ENCODE data around the gene GLIS2. TPM values are rescaled to one million over a fixed set of nuclear protein-coding genes. Genes with fewer than 3 reads are reported as not detected.

GLIS2 gene
- total and polyA plus RNA-seq, 10 of the 15 experiments (the other 5 are each of a cell fraction or from before 2014, with no cell fraction given), result 0.03 to 0.64 (median 0.18) TPM; not detected in 4

DNA sequence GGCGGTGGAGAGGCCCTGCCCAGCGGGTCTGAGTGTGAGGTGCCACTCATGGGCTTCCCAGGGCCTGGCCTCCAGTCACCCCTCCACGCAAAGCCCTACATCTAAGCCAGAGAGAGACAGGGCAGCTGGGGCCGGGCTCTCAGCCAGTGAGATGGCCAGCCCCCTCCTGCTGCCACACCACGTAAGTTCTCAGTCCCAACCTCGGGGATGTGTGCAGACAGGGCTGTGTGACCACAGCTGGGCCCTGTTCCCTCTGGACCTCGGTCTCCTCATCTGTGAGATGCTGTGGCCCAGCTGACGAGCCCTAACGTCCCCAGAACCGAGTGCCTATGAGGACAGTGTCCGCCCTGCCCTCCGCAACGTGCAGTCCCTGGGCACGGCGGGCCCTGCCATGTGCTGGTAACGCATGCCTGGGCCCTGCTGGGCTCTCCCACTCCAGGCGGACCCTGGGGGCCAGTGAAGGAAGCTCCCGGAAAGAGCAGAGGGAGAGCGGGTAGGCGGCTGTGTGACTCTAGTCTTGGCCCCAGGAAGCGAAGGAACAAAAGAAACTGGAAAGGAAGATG is 67.0 kb downstream of the GLIS2 start:
- TF ChIP-seq SPI1 (IDR thresholded peaks at IDR 0.05; ENCODE audit: borderline replicate concordance, insufficient read depth, low read depth, low read length) (no peak), NFYA (IDR thresholded peaks at IDR 0.05; ENCODE audit: borderline replicate concordance, low read depth, low read length) (no peak), ZZZ3 (IDR thresholded peaks at IDR 0.05; ENCODE audit: control insufficient read depth, insufficient read length, low read depth) (no peak), YBX1 (IDR thresholded peaks at IDR 0.05) (no peak), MEF2B (IDR thresholded peaks at IDR 0.05; ENCODE audit: partially characterized antibody, poor library complexity, severe bottlenecking) (no peak), SIN3A (IDR thresholded peaks at IDR 0.05; ENCODE audit: low read depth, low read length) (no peak), ZNF24 (IDR thresholded peaks at IDR 0.05) (no peak), SMAD5 (IDR thresholded peaks at IDR 0.05; ENCODE audit: low read depth) (no peak), MYC (IDR thresholded peaks at IDR 0.05; ENCODE audit: insufficient read depth, insufficient read length, insufficient replicate concordance, low read length, severe bottlenecking) (no peak), EP300 (IDR thresholded peaks at IDR 0.05; ENCODE audit: borderline replicate concordance in 1 of 2, control insufficient read depth in 1 of 2, low read depth in 2 of 2, low read length in 2 of 2) (no peak), ZNF207 (IDR thresholded peaks at IDR 0.05; ENCODE audit: borderline replicate concordance) (no peak)
- TF ChIP-seq, protein P1, sequence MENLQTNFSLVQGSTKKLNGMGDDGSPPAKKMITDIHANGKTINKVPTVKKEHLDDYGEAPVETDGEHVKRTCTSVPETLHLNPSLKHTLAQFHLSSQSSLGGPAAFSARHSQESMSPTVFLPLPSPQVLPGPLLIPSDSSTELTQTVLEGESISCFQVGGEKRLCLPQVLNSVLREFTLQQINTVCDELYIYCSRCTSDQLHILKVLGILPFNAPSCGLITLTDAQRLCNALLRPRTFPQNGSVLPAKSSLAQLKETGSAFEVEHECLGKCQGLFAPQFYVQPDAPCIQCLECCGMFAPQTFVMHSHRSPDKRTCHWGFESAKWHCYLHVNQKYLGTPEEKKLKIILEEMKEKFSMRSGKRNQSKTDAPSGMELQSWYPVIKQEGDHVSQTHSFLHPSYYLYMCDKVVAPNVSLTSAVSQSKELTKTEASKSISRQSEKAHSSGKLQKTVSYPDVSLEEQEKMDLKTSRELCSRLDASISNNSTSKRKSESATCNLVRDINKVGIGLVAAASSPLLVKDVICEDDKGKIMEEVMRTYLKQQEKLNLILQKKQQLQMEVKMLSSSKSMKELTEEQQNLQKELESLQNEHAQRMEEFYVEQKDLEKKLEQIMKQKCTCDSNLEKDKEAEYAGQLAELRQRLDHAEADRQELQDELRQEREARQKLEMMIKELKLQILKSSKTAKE (IDR thresholded peaks at IDR 0.05; ENCODE audit: low read depth, poor library complexity, severe bottlenecking), result no peak
- TF ChIP-seq, protein P2, sequence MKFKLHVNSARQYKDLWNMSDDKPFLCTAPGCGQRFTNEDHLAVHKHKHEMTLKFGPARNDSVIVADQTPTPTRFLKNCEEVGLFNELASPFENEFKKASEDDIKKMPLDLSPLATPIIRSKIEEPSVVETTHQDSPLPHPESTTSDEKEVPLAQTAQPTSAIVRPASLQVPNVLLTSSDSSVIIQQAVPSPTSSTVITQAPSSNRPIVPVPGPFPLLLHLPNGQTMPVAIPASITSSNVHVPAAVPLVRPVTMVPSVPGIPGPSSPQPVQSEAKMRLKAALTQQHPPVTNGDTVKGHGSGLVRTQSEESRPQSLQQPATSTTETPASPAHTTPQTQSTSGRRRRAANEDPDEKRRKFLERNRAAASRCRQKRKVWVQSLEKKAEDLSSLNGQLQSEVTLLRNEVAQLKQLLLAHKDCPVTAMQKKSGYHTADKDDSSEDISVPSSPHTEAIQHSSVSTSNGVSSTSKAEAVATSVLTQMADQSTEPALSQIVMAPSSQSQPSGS (IDR thresholded peaks at IDR 0.05; ENCODE audit: low read length), result no peak
- TF ChIP-seq, protein P3, sequence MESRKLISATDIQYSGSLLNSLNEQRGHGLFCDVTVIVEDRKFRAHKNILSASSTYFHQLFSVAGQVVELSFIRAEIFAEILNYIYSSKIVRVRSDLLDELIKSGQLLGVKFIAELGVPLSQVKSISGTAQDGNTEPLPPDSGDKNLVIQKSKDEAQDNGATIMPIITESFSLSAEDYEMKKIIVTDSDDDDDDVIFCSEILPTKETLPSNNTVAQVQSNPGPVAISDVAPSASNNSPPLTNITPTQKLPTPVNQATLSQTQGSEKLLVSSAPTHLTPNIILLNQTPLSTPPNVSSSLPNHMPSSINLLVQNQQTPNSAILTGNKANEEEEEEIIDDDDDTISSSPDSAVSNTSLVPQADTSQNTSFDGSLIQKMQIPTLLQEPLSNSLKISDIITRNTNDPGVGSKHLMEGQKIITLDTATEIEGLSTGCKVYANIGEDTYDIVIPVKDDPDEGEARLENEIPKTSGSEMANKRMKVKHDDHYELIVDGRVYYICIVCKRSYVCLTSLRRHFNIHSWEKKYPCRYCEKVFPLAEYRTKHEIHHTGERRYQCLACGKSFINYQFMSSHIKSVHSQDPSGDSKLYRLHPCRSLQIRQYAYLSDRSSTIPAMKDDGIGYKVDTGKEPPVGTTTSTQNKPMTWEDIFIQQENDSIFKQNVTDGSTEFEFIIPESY (IDR thresholded peaks at IDR 0.05), result no peak
- TF ChIP-seq, protein P4, sequence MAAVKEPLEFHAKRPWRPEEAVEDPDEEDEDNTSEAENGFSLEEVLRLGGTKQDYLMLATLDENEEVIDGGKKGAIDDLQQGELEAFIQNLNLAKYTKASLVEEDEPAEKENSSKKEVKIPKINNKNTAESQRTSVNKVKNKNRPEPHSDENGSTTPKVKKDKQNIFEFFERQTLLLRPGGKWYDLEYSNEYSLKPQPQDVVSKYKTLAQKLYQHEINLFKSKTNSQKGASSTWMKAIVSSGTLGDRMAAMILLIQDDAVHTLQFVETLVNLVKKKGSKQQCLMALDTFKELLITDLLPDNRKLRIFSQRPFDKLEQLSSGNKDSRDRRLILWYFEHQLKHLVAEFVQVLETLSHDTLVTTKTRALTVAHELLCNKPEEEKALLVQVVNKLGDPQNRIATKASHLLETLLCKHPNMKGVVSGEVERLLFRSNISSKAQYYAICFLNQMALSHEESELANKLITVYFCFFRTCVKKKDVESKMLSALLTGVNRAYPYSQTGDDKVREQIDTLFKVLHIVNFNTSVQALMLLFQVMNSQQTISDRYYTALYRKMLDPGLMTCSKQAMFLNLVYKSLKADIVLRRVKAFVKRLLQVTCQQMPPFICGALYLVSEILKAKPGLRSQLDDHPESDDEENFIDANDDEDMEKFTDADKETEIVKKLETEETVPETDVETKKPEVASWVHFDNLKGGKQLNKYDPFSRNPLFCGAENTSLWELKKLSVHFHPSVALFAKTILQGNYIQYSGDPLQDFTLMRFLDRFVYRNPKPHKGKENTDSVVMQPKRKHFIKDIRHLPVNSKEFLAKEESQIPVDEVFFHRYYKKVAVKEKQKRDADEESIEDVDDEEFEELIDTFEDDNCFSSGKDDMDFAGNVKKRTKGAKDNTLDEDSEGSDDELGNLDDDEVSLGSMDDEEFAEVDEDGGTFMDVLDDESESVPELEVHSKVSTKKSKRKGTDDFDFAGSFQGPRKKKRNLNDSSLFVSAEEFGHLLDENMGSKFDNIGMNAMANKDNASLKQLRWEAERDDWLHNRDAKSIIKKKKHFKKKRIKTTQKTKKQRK (IDR thresholded peaks at IDR 0.05; ENCODE audit: low read depth, low read length), result no peak
- in situ Hi-C loops (cut with MboI), result no loop called here
- H3K79me2 ChIP-seq (ENCODE audit: control insufficient read depth, insufficient read depth, low read length), result no peaks in the 10 kb centered on the region
- ChIA-PET POLR2A (no interaction called here), SMC1A (ENCODE audit: uncharacterized antibody, unreplicated experiment) (no interaction called here), RAD21 (ENCODE audit: unreplicated experiment) (no interaction called here), CTCF (no interaction called here)
- no peaks in the 10 kb centered on the region for H3K27me3 ChIP-seq (replicated peaks in 1 of 2; ENCODE audit: control insufficient read depth in 2 of 2, insufficient read depth in 2 of 2, low read length in 1 of 2)
- DNase-seq (ENCODE audit: low read depth, low spot score), result no peak
- no peak overlapping the region for H3K9ac ChIP-seq (ENCODE audit: control insufficient read depth, insufficient read depth, low read length)
- H3K27ac ChIP-seq (ENCODE audit: control insufficient read depth, insufficient read depth), result no peak overlapping the region
- H3K36me3 ChIP-seq (ENCODE audit: control insufficient read depth in 2 of 2, insufficient read depth in 2 of 2, low read length in 1 of 2), result peaks cover 0 to 14% of the 10 kb centered on the region in 2 experiments; a peak in 3 of 4 replicates
- intact Hi-C loops (cut with micrococcal nuclease; ENCODE audit: unreplicated experiment), result no loop called here
- no peaks in the 10 kb centered on the region for H4K20me1 ChIP-seq (ENCODE audit: control insufficient read depth, insufficient read depth)
- no peak overlapping the region for H3K4me3 ChIP-seq
- H3K4me2 ChIP-seq (ENCODE audit: control insufficient read depth, insufficient read depth), result no peak overlapping the region
- no peak for FAIRE-seq
- H2AFZ ChIP-seq (ENCODE audit: control insufficient read depth, low read depth, low read length), result no peak overlapping the region
- no peak for ATAC-seq
- 94% methylated on average over 14 of the region's 21 CpGs for WGBS (ENCODE audit: insufficient coverage, insufficient replicate concordance, low lambda C conversion rate, missing lambda C conversion rate)
- BruUV-seq (replicated peaks), result no TSS peak
- H3K4me1 ChIP-seq (ENCODE audit: control insufficient read depth, insufficient read depth, low read length), result no peaks in the 10 kb centered on the region
- no peaks in the 10 kb centered on the region for H3K9me3 ChIP-seq (replicated peaks; ENCODE audit: control insufficient read depth, insufficient read depth, low read length)
